HepG2 (cell line): ENCODE measurements around the gene CLPTM1. TPM values are rescaled to one million over a fixed set of nuclear protein-coding genes. Genes with fewer than 3 reads are reported as not detected.

ENCODE experiments used
- CBFB ChIP-seq: sonication (generic); formaldehyde crosslinking; IDR thresholded peaks from 2 replicates; pipeline ENCODE4 v1.4.0; 2020; ENCODE audit warnings: missing genetic modification reagents
- IRF2 ChIP-seq: IDR thresholded peaks from 2 replicates; pipeline ENCODE4 v1.6.1; 2018; ENCODE audit warnings: missing genetic modification reagents, missing compliant biosample characterization
- KAT8 ChIP-seq: IDR thresholded peaks from 2 replicates; pipeline ENCODE4 v1.6.1; 2016; ENCODE audit warnings: missing genetic modification reagents, missing compliant biosample characterization
- NCOA5 ChIP-seq: sonication (generic); formaldehyde crosslinking; IDR thresholded peaks from 2 replicates; pipeline ENCODE4 v1.4.0; 2020; ENCODE audit warnings: missing genetic modification reagents
- POLR2A ChIP-seq, 2 experiments: IDR thresholded peaks; 2 replicates each; pipeline ENCODE4 v1.6.1; 2011; ENCODE audit warnings: low read depth in 2 of 2, low read length in 2 of 2, mild to moderate bottlenecking in 1 of 2, moderate library complexity in 1 of 2; ENCODE audit not compliant: insufficient read depth in 1 of 2
- PRPF4 ChIP-seq: fragments of 200-400 bp; formaldehyde crosslinking; IDR thresholded peaks from 2 replicates; pipeline ENCODE4 v1.6.1; 2016; ENCODE audit warnings: low read length, low read depth; ENCODE audit not compliant: poor library complexity, severe bottlenecking
- SIX1 ChIP-seq: sonication (generic); formaldehyde crosslinking; IDR thresholded peaks from 2 replicates; pipeline ENCODE4 v1.4.0; 2020; ENCODE audit warnings: missing genetic modification reagents, borderline replicate concordance
- ZC3H13 ChIP-seq: sonication (generic); formaldehyde crosslinking; IDR thresholded peaks from 2 replicates; pipeline ENCODE4 v1.8.1; 2023; ENCODE audit warnings: mild to moderate bottlenecking, missing genetic modification reagents, moderate library complexity
- ZFX ChIP-seq: sonication (generic); formaldehyde crosslinking; IDR thresholded peaks from 2 replicates; pipeline ENCODE4 v1.4.0; 2020; ENCODE audit warnings: mild to moderate bottlenecking, low read depth, missing genetic modification reagents, moderate library complexity
- ZNF570 ChIP-seq: sonication (generic); formaldehyde crosslinking; IDR thresholded peaks from 2 replicates; pipeline ENCODE4 v1.4.0; 2020; ENCODE audit warnings: mild to moderate bottlenecking, missing genetic modification reagents, borderline replicate concordance
- ZNF746 ChIP-seq: sonication (generic); formaldehyde crosslinking; IDR thresholded peaks from 2 replicates; pipeline ENCODE4 v1.8.0; 2022; ENCODE audit warnings: mild to moderate bottlenecking, missing genetic modification reagents
- ZNF792 ChIP-seq: IDR thresholded peaks from 2 replicates; pipeline ENCODE4 v1.6.1; 2016
- polyA plus RNA-seq, 8 experiments: library from polyadenylated mRNA; depleted of rRNA in 3 of 8; stranded (reverse) in 7 of 8; unstranded in 1 of 8; fragments of >200 nt; fragmentation: Illumina TruSeq in 4 of 8; extraction: Trizol in 4 of 8; gene quantifications; 2 replicates each; pipeline versions ENCODE4 v1.2.1 to v1.2.3, GENCODE V29; 2011 to 2016; ENCODE audit warnings: low read depth in 4 of 8, missing spikeins in 1 of 8, mixed read lengths in 1 of 8; ENCODE audit not compliant: insufficient read depth in 1 of 8
- total RNA-seq, 5 experiments: library from RNA; depleted of rRNA; stranded (reverse); fragments of >200 nt; fragmentation: Illumina TruSeq; extraction: Trizol; gene quantifications; 2 replicates each; pipeline ENCODE4 v1.2.3, GENCODE V29; 2016; ENCODE audit warnings: low read depth in 1 of 5
- TF ChIP-seq, protein P1 (sequence below): sonication (generic); formaldehyde crosslinking; IDR thresholded peaks from 2 replicates; pipeline ENCODE4 v1.5.0; 2020; ENCODE audit warnings: mild to moderate bottlenecking, missing genetic modification reagents
- TF ChIP-seq, protein P2 (sequence below): sonication (generic); formaldehyde crosslinking; IDR thresholded peaks from 2 replicates; pipeline ENCODE4 v1.5.0; 2020; ENCODE audit warnings: missing genetic modification reagents, mild to moderate bottlenecking, borderline replicate concordance
- TF ChIP-seq, protein P3 (sequence below): sonication (generic); formaldehyde crosslinking; IDR thresholded peaks from 2 replicates; pipeline ENCODE4 v1.4.0; 2020; ENCODE audit warnings: missing genetic modification reagents
- TF ChIP-seq, protein P4 (sequence below): IDR thresholded peaks from 2 replicates; pipeline ENCODE4 v1.4.0; 2020; ENCODE audit warnings: mild to moderate bottlenecking, missing genetic modification reagents

CLPTM1 gene
- total and polyA plus RNA-seq, 2 of the 13 experiments (the other 11 are each of a cell fraction or from before 2014, with no cell fraction given) = 34.9 to 42.8 TPM

DNA sequence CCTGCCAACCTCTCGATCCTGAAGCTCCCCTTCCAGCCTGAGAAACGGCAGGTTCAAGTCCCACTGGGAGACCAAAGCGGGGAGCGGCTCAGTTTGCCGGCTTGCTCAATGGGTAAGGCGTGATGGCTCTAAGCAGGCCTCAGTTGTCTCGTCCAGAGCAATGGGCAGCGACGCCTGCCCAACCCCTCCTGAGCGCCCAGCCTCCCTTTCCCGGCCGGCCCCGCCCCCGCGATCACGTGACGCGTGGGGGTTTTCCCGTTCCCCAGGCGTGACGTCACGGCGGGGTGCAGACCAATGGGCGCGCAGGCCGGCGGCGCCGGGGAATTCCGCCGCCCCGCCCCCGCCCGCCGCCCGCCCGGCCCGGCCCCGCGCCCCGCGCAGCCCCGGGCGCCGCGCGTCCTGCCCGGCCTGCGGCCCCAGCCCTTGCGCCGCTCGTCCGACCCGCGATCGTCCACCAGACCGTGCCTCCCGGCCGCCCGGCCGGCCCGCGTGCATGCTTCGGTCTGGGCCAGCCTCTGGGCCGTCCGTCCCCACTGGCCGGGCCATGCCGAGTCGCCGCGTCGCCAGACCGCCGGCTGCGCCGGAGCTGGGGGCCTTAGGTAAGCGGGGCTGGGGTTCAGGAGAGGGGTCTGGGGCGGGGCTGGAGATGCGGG, 46.0 kb downstream of the CLPTM1 start, which contains the start of gene RELB (continued):
- TF ChIP-seq SIX1 (CRISPR knock-in tag) = no peak
- TF ChIP-seq ZC3H13 (CRISPR knock-in tag) = peak; percentile 50; the same call in 1 of the 2 replicates
- TF ChIP-seq POLR2A (IDR thresholded peaks at IDR 0.05; ENCODE audit: insufficient read depth in 1 of 2, low read depth in 2 of 2, low read length in 2 of 2) = peak in 1 of 2 experiments; percentile 36; a peak in 1 of 4 replicates
- TF ChIP-seq IRF2 (CRISPR knock-in tag) = peak; percentile 17; the same call in 1 of the 2 replicates
- no peak for TF ChIP-seq PRPF4
- no peak for TF ChIP-seq ZNF570 (CRISPR knock-in tag)
- 0 out of 2 replicates have a peak, but pooled peaks have one; percentile 18 for TF ChIP-seq KAT8 (CRISPR knock-in tag)
- TF ChIP-seq, protein P1, sequence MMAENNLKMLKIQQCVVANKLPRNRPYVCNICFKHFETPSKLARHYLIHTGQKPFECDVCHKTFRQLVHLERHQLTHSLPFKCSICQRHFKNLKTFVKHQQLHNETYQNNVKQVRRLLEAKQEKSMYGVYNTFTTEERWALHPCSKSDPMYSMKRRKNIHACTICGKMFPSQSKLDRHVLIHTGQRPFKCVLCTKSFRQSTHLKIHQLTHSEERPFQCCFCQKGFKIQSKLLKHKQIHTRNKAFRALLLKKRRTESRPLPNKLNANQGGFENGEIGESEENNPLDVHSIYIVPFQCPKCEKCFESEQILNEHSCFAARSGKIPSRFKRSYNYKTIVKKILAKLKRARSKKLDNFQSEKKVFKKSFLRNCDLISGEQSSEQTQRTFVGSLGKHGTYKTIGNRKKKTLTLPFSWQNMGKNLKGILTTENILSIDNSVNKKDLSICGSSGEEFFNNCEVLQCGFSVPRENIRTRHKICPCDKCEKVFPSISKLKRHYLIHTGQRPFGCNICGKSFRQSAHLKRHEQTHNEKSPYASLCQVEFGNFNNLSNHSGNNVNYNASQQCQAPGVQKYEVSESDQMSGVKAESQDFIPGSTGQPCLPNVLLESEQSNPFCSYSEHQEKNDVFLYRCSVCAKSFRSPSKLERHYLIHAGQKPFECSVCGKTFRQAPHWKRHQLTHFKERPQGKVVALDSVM (CRISPR knock-in tag) = 0 out of 2 replicates have a peak, but pooled peaks have one; percentile 19
- TF ChIP-seq NCOA5 (CRISPR knock-in tag) = no peak
- TF ChIP-seq, protein P2, sequence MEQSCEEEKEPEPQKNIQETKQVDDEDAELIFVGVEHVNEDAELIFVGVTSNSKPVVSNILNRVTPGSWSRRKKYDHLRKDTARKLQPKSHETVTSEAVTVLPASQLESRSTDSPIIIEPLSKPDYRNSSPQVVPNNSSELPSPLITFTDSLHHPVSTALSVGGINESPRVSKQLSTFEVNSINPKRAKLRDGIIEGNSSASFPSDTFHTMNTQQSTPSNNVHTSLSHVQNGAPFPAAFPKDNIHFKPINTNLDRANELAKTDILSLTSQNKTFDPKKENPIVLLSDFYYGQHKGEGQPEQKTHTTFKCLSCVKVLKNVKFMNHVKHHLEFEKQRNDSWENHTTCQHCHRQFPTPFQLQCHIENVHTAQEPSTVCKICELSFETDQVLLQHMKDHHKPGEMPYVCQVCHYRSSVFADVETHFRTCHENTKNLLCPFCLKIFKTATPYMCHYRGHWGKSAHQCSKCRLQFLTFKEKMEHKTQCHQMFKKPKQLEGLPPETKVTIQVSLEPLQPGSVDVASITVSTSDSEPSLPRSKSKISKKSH = 0 out of 2 replicates have a peak, but pooled peaks have one; percentile 38
- 0 out of 2 replicates have a peak, but pooled peaks have one; percentile 43 for TF ChIP-seq CBFB
- TF ChIP-seq ZNF792 (CRISPR knock-in tag) = no peak
- TF ChIP-seq, protein P3, sequence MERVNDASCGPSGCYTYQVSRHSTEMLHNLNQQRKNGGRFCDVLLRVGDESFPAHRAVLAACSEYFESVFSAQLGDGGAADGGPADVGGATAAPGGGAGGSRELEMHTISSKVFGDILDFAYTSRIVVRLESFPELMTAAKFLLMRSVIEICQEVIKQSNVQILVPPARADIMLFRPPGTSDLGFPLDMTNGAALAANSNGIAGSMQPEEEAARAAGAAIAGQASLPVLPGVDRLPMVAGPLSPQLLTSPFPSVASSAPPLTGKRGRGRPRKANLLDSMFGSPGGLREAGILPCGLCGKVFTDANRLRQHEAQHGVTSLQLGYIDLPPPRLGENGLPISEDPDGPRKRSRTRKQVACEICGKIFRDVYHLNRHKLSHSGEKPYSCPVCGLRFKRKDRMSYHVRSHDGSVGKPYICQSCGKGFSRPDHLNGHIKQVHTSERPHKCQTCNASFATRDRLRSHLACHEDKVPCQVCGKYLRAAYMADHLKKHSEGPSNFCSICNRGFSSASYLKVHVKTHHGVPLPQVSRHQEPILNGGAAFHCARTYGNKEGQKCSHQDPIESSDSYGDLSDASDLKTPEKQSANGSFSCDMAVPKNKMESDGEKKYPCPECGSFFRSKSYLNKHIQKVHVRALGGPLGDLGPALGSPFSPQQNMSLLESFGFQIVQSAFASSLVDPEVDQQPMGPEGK (CRISPR knock-in tag) = peak; percentile 50; the same call in 1 of the 2 replicates
- peak; percentile 63; the same call in 1 of the 2 replicates for TF ChIP-seq ZFX
- TF ChIP-seq ZNF746 = no peak
- TF ChIP-seq, protein P4, sequence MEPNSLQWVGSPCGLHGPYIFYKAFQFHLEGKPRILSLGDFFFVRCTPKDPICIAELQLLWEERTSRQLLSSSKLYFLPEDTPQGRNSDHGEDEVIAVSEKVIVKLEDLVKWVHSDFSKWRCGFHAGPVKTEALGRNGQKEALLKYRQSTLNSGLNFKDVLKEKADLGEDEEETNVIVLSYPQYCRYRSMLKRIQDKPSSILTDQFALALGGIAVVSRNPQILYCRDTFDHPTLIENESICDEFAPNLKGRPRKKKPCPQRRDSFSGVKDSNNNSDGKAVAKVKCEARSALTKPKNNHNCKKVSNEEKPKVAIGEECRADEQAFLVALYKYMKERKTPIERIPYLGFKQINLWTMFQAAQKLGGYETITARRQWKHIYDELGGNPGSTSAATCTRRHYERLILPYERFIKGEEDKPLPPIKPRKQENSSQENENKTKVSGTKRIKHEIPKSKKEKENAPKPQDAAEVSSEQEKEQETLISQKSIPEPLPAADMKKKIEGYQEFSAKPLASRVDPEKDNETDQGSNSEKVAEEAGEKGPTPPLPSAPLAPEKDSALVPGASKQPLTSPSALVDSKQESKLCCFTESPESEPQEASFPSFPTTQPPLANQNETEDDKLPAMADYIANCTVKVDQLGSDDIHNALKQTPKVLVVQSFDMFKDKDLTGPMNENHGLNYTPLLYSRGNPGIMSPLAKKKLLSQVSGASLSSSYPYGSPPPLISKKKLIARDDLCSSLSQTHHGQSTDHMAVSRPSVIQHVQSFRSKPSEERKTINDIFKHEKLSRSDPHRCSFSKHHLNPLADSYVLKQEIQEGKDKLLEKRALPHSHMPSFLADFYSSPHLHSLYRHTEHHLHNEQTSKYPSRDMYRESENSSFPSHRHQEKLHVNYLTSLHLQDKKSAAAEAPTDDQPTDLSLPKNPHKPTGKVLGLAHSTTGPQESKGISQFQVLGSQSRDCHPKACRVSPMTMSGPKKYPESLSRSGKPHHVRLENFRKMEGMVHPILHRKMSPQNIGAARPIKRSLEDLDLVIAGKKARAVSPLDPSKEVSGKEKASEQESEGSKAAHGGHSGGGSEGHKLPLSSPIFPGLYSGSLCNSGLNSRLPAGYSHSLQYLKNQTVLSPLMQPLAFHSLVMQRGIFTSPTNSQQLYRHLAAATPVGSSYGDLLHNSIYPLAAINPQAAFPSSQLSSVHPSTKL (CRISPR knock-in tag) = no peak
